DND-41 (cell line): ENCODE data around the gene MRPL33.

Experiments
- ATAC-seq: fragments of 200-7000 bp; cut with Tn5 transposase; 3 replicates; pipeline ENCODE4 v1.9.1; 2021; ENCODE audit warnings: low read depth; ENCODE audit not compliant: insufficient read depth
- DNase-seq: peaks from one replicate; pipeline ENCODE4 v3.0.0-alpha.2; 2020
- H2AFZ ChIP-seq: 2 replicates; pipeline ENCODE4 v1.6.0; 2012; ENCODE audit warnings: low read depth, low read length
- H3K27ac ChIP-seq: 2 replicates; pipeline ENCODE4 v1.5.1; 2012; ENCODE audit warnings: low read length, inconsistent platforms
- H3K27me3 ChIP-seq: fragments of 200-600 bp; sonication (generic); 2 replicates; pipeline ENCODE4 v1.6.0; 2012; ENCODE audit warnings: low read length, mild to moderate bottlenecking, inconsistent platforms; ENCODE audit not compliant: insufficient read depth, poor library complexity
- H3K36me3 ChIP-seq: 2 replicates; pipeline ENCODE4 v1.5.1; 2012; ENCODE audit warnings: low read length, inconsistent platforms; ENCODE audit not compliant: insufficient read depth
- H3K4me1 ChIP-seq: 2 replicates; pipeline ENCODE4 v1.5.1; 2012; ENCODE audit warnings: mild to moderate bottlenecking, low read length; ENCODE audit not compliant: insufficient read depth
- H3K4me2 ChIP-seq: 2 replicates; pipeline ENCODE4 v1.6.0; 2012; ENCODE audit warnings: mild to moderate bottlenecking, moderate library complexity, low read length, inconsistent platforms; ENCODE audit not compliant: insufficient read depth
- H3K4me3 ChIP-seq, 2 experiments: fragments of 200-600 bp in 1 of 2; shearing (Covaris generic) in 1 of 2; 2 replicates each; pipeline ENCODE4 v1.5.1; 2012 to 2016; ENCODE audit warnings: inconsistent platforms in 2 of 2, low read length in 2 of 2, mild to moderate bottlenecking in 2 of 2, low read depth in 1 of 2, moderate library complexity in 1 of 2
- H3K79me2 ChIP-seq: 2 replicates; pipeline ENCODE4 v1.6.0; 2012; ENCODE audit warnings: low read length, inconsistent platforms; ENCODE audit not compliant: insufficient read depth
- H3K9ac ChIP-seq: 2 replicates; pipeline ENCODE4 v1.6.0; 2012; ENCODE audit warnings: low read depth, mild to moderate bottlenecking, inconsistent platforms, low read length, moderate library complexity
- H3K9me3 ChIP-seq: 2 replicates; pipeline ENCODE4 v1.5.1; 2012; ENCODE audit warnings: low read length, moderate library complexity, mild to moderate bottlenecking, inconsistent platforms; ENCODE audit not compliant: insufficient read depth, severe bottlenecking
- H4K20me1 ChIP-seq: 2 replicates; pipeline ENCODE4 v1.6.0; 2012; ENCODE audit warnings: low read length; ENCODE audit not compliant: insufficient read depth
- CTCF ChIP-seq: IDR thresholded peaks from 2 replicates; pipeline ENCODE4 v1.5.1; 2012; ENCODE audit warnings: borderline replicate concordance, low read length, moderate library complexity, mild to moderate bottlenecking; ENCODE audit not compliant: poor library complexity, severe bottlenecking; ENCODE audit errors: extremely low read depth
- EZH2 ChIP-seq: IDR thresholded peaks from 3 replicates; pipeline ENCODE4 v1.6.1; 2012; ENCODE audit warnings: borderline replicate concordance, low read depth, mild to moderate bottlenecking, moderate library complexity, low read length, inconsistent platforms; ENCODE audit not compliant: severe bottlenecking

The MRPL33 gene

GRCh38 chr2:27799646-27800010, 28.1 kb downstream of the MRPL33 start:
- H4K20me1 ChIP-seq, result no peaks in the 10 kb centered on the region
- no peaks in the 10 kb centered on the region for H3K79me2 ChIP-seq
- no peak overlapping the region for H2AFZ ChIP-seq
- no peak overlapping the region for H3K27ac ChIP-seq
- H3K4me3 ChIP-seq, result no peak overlapping the region
- H3K4me1 ChIP-seq, result no peaks in the 10 kb centered on the region
- no peak for TF ChIP-seq EZH2
- no peak for TF ChIP-seq CTCF
- H3K4me2 ChIP-seq, result no peak overlapping the region
- ATAC-seq (no peak), DNase-seq (no peak)
- H3K27me3 ChIP-seq, result no peaks in the 10 kb centered on the region
- no peak overlapping the region for H3K9ac ChIP-seq
- H3K9me3 ChIP-seq, result no peaks in the 10 kb centered on the region
- no peaks in the 10 kb centered on the region for H3K36me3 ChIP-seq

- TF ChIP-seq CTCF, result no peak
- TF ChIP-seq EZH2, result no peak
- H3K36me3 ChIP-seq, result no peaks in the 10 kb centered on the region
- H3K27me3 ChIP-seq, result no peaks in the 10 kb centered on the region
- H3K9ac ChIP-seq, result no peak overlapping the region
- H3K79me2 ChIP-seq, result no peaks in the 10 kb centered on the region
- DNase-seq, result no peak
- H3K9me3 ChIP-seq, result no peaks in the 10 kb centered on the region
- H3K27ac ChIP-seq, result no peak overlapping the region
- H3K4me2 ChIP-seq, result no peak overlapping the region
- no peak for ATAC-seq
- no peak overlapping the region for H2AFZ ChIP-seq
- no peak overlapping the region for H3K4me3 ChIP-seq
- no peaks in the 10 kb centered on the region for H3K4me1 ChIP-seq
- no peaks in the 10 kb centered on the region for H4K20me1 ChIP-seq
Measured at GRCh38 chr2:27800856-27801255, 29.3 kb downstream of the MRPL33 start.

GRCh38 chr2:27802547-27802946, 31.0 kb downstream of the MRPL33 start:
- Histone ChIP-seq H3K4me2 (no peak overlapping the region), H3K9me3 (no peaks in the 10 kb centered on the region), H4K20me1 (no peaks in the 10 kb centered on the region), H3K4me1 (no peaks in the 10 kb centered on the region), H3K27ac (no peak overlapping the region), H3K79me2 (no peaks in the 10 kb centered on the region), H3K9ac (no peak overlapping the region), H3K27me3 (no peaks in the 10 kb centered on the region), H2AFZ (no peak overlapping the region), H3K36me3 (no peaks in the 10 kb centered on the region), H3K4me3 (no peak overlapping the region)
- ATAC-seq (no peak), DNase-seq (no peak)
- TF ChIP-seq CTCF (no peak), EZH2 (no peak)

DNA sequence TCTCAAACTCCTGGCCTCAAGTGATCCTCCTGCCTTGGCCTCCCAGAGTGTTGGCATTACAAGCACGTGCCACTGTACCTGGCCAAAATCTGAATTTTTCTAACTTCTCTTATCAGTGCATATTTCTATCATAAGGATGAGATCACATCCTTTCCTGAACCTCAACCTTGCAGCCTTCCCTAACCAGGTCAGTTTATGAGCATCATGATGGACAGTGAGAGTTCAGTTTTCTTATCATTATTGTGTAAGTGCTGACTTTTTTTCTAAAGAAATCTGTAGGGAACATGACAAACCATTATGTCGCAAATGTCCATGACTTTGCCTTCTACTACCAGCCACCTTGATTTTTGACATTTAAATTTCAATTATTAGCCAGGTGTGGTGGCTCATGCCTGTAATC, 31.5 kb downstream of the MRPL33 start:
- Histone ChIP-seq H3K4me3 (no peak overlapping the region), H3K27ac (no peak overlapping the region), H3K4me2 (no peak overlapping the region), H3K9ac (no peak overlapping the region), H3K36me3 (no peaks in the 10 kb centered on the region), H3K9me3 (no peaks in the 10 kb centered on the region), H2AFZ (no peak overlapping the region), H3K4me1 (no peaks in the 10 kb centered on the region), H3K27me3 (no peaks in the 10 kb centered on the region), H4K20me1 (no peaks in the 10 kb centered on the region), H3K79me2 (no peaks in the 10 kb centered on the region)
- ATAC-seq, result no peak
- no peak for DNase-seq
- TF ChIP-seq CTCF (no peak), EZH2 (no peak)
